Measurements from ENCODE around the gene SPI1.

DNA sequence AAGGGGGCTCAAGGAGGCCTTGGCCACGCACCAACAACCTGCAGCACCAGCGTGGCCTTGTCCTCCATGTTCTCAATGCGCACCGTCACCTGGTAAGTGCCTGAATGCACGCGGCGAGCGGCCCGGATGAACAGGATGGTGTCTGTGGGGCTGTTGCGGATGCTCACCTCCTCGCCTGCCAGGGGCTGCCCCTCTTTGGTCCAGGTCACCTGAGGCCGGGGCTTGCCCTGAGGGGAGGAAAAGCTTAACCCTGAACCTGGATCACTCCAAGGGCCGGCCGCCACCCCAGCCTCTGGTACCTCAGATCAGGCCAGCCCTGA lies 44.9 kb downstream of the SPI1 start:
- no peak for TF ChIP-seq EZH2phosphoT487 (conservative IDR thresholded peaks at IDR 0.05; ENCODE audit: low read length)
- TF ChIP-seq, protein P1, sequence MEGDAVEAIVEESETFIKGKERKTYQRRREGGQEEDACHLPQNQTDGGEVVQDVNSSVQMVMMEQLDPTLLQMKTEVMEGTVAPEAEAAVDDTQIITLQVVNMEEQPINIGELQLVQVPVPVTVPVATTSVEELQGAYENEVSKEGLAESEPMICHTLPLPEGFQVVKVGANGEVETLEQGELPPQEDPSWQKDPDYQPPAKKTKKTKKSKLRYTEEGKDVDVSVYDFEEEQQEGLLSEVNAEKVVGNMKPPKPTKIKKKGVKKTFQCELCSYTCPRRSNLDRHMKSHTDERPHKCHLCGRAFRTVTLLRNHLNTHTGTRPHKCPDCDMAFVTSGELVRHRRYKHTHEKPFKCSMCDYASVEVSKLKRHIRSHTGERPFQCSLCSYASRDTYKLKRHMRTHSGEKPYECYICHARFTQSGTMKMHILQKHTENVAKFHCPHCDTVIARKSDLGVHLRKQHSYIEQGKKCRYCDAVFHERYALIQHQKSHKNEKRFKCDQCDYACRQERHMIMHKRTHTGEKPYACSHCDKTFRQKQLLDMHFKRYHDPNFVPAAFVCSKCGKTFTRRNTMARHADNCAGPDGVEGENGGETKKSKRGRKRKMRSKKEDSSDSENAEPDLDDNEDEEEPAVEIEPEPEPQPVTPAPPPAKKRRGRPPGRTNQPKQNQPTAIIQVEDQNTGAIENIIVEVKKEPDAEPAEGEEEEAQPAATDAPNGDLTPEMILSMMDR (IDR thresholded peaks at IDR 0.05; ENCODE audit: insufficient read depth, low read length, poor library complexity, severe bottlenecking) = no peak

All from SU-DHL-6 (cell line).